Vagina (tissue), 2 donors: ENCODE results near the gene CD1E.

Source experiments
- POLR2A ChIP-seq, 2 donors: fragments of 450-650 bp; IDR thresholded peaks; one replicate each; pipeline ENCODE4 v1.6.1; 2017; ENCODE audit warnings: antibody characterized with exemption in 2 of 2, mild to moderate bottlenecking in 2 of 2, moderate library complexity in 2 of 2
- TF ChIP-seq, protein P1 (sequence below), 3 experiments: fragments of 450-650 bp in 2 of 3; fragments of 200-600 bp in 1 of 3; sonication (generic) in 1 of 3; IDR thresholded peaks; one replicate each; pipeline ENCODE4 v1.5.1; 2017 to 2019; ENCODE audit warnings: antibody characterized with exemption in 3 of 3, mild to moderate bottlenecking in 2 of 3, moderate library complexity in 2 of 3

DNA sequence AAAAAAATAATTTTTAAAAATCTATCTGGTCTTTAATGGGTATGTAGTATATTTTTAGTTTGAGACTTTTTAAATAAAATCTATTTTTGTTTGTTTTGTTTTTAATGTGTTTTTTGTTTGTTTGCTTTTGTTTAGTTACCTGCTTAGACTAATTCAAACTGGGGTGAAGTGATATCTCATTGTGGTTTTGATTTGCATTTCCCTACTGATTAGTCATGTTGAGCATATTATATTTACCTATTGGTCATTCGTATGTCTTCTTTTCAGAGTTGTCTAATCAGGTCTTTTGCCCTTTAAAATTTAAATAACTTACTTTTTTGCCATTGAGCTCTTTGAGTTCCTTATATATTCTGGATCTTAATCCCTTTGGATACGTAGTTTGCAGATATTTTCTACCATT is 42.6 kb upstream of the CD1E start:
- TF ChIP-seq, protein P1, sequence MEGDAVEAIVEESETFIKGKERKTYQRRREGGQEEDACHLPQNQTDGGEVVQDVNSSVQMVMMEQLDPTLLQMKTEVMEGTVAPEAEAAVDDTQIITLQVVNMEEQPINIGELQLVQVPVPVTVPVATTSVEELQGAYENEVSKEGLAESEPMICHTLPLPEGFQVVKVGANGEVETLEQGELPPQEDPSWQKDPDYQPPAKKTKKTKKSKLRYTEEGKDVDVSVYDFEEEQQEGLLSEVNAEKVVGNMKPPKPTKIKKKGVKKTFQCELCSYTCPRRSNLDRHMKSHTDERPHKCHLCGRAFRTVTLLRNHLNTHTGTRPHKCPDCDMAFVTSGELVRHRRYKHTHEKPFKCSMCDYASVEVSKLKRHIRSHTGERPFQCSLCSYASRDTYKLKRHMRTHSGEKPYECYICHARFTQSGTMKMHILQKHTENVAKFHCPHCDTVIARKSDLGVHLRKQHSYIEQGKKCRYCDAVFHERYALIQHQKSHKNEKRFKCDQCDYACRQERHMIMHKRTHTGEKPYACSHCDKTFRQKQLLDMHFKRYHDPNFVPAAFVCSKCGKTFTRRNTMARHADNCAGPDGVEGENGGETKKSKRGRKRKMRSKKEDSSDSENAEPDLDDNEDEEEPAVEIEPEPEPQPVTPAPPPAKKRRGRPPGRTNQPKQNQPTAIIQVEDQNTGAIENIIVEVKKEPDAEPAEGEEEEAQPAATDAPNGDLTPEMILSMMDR (IDR thresholded peaks at IDR 0.05): no peak
- no peak for TF ChIP-seq POLR2A (IDR thresholded peaks at IDR 0.05)
